Effector CD8-positive, alpha-beta T cell (primary cell): Measurements from ENCODE around the gene AKT1S1.

Experiments
- DNase-seq: peaks from one replicate; lab custom pipeline; 2025; lab: John Stamatoyannopoulos, UW

Gene AKT1S1

GRCh38 chr19:49854378-49855263 is 22.5 kb downstream of the AKT1S1 start:
- DNase-seq = no peak

DNA sequence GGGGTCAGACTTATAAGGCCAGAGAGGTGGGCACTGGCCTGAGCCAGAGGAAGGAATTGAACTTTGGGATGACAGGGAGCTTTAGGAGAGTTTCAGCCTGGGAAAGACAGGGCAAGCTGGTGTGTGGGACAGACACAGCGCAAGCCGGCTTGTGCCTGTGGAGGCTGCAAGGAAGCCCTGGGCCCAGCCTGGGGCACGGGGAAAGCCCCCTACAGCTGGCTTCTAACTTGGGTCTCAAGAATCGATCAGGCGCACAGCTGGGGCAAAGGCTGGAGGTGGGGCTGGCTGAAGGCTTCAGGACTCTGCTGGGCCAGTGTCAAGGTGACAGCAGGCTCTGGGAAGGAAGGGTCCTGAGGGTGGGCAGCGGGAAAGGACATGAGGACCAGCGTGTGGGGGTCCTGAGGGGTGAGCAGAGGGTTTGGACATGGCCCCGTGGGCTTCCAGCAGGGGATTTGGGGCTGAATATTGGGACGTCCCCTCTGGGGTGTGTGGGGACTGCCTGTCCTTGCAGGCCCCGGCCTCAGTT is 23.2 kb downstream of the AKT1S1 start:
- DNase-seq = no peak

DNA sequence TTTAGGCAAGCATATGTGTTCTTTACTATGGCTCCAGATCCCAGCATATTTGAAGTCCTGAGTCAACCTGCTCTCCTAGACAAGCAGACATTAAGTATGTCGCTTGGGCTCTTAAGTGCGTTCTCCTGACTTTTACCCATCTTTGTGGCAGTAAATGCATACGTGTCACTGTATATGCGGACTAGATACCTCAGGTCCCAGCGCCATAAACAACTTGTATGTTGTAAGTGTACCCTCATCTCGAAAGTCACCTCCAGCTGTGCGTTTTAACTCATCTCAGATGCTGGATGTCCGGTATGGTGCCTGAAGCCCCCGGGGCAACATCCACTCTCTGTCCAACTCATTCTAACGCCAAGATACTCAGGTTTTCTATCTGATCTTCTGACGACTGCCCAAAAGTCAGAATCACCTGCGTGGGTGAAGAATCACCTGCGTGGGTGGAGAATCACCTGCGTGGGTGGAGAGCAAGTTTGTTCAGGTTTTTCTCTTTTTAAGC is 24.5 kb downstream of the AKT1S1 start:
- no peak for DNase-seq

DNA sequence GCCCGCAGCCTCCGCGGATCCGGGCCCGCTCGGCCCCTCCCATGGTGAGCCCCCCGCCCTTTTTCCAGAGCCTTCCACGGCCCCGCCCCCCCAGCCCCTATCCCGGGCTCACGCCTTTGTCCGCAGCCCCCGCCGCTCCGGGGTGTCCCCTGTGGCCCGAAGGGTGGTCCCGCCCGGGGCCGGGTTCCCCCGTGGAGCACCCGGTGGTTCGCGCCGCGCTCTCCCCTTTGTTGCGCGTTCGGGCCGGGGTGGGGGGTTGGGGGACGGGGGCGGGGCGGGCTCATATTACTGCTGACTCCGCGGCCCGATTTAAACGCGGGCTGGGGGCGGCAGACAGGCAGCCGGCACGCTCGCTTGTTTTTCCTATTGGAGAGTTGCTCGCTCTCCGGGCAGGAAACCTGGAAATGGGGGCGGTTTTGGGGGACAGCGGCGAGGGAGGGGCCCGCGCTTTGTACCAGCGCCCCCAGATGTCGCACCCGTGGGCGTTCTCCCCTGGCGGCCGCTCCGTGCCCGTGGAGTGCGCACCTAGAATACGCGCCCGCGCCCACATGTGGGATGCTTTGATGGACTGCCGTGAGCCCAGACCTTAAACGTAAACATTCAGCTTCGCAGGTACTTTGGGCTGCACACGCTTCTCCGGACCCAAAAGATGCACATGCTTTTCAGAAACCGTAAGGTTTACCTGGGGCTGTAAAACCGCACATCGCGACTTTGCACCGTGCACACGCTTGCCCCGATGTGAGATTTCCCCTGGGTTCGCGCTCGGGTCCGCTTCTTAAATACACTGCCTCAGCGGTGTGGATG is 25.5 kb downstream of the AKT1S1 start:
- DNase-seq = peak; percentile 30

DNA sequence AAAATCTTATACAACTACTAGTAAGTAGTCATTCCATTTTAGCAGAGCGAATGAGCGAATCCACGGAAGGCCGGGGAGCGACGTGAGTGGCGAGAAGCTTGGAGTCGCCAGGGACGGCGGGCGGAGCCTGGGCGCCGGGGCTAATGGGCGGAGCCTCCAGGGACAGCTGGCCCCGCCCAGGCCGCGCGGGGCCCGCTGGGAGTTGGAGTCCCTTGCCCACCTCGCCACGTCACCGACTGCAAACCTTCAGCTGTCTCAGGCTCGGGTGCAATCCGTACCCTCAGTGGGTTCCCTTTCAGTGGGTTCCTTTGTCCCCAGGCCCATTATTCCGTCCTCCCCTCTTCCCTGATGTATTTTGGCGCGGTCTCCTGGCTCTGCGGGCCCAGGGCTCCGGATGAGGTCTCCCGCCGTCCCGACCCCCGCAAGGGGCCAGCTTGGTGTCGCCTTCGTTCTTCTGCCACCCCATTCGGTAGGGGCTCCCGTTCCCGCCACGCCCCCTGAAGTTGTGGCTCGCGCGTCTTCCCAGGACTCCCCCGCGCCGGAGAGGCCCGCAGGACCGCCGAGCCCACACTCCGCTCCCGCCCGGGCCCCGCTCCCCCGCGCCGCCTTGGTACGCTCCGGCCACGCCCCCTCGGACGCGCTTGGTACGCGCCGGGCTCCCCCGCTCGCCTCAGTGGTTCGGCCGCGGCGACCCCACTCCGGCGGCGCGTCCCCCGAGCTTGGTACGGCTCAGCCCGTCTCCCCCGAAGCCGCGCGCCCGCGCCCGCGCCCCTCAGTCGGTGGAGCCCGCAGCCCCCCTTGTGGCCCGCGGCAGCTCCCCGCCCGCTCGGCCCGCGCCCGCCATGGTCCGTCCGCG is 26.4 kb downstream of the AKT1S1 start, which contains the start of gene PTOV1:
TSS of gene PTOV1 (plus strand) at position 673 of the 856 bp plus-strand sequence.
- peak; percentile 80 for DNase-seq

- no peak for DNase-seq
Observed at GRCh38 chr19:49850221-49850486, 27.0 kb downstream of the AKT1S1 start.

- DNase-seq = no peak
Observed at GRCh38 chr19:49849433-49850220, 27.5 kb downstream of the AKT1S1 start.

- DNase-seq = no peak
Observed at GRCh38 chr19:49848938-49849337, 28.2 kb downstream of the AKT1S1 start.

GRCh38 chr19:49847731-49848696 is 29.1 kb downstream of the AKT1S1 start:
- no peak for DNase-seq

DNA sequence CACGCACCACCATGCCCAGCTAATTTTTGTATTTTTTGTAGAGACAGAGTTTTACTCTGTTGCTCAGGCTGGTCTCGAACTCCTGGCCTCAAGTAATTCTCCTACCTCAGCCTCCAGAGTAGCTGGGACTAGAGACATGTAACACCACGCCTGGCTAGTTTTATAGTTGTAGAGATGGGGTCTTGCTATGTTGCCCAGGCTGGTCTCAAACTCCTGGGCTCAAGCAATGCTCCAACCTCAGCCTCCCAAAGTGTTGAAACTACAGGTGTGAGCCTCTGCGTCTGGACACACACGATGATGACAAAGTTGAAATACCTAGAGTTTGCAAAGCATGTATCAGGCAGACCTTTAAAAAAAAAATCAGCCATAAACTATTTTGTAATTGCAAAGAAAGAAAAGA is 30.7 kb downstream of the AKT1S1 start:
- no peak for DNase-seq

- no peak for DNase-seq
Observed at GRCh38 chr19:49845414-49845813, 31.7 kb downstream of the AKT1S1 start.

DNA sequence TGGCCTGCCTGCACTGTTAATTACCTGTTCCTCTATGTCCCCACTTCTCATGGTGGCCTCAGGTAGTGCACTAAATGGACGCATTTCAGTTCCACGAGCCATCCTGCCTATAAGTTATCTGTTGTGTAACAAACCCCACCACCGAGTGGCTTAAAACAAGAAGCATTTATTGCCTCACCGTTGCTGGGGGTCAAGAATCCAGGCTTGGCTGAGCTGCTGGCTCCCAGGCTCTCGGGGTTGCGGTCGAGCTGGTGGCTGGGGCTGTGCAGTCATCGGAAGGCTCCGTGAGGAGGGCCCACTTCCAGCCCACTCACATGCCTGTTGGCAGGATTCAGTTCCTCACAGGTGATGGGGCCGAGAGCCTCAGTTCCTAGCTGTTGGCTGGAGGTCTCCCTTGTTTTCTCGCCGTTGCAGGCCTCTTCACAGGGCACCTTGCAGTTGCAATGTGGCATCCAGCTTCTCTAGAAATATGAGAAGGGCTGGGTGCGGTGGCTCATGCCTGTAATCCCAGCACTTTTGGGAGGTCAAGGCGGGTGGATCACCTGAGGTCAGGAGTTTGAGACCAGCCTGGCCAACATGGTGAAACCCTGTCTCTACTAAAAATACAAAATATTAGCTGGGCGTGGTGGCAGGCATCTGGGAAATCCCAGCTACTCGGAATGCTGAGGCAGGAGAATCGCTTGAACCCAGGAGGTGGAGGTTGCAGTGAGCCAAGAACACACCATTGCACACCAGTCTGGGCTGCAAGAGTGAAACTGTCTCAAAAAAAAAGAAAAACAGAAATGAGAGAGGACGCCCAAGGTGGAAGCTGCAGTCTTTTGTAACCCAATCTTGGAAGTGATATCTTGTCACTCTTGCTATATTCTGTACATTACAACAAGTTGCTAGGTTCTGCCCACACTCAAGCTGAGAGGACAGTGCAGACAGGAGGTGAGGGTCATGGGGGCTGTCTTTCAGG is 32.7 kb downstream of the AKT1S1 start:
- DNase-seq = no peak

- no peak for DNase-seq
Observed at GRCh38 chr19:49843265-49843664, 33.9 kb downstream of the AKT1S1 start.

DNA sequence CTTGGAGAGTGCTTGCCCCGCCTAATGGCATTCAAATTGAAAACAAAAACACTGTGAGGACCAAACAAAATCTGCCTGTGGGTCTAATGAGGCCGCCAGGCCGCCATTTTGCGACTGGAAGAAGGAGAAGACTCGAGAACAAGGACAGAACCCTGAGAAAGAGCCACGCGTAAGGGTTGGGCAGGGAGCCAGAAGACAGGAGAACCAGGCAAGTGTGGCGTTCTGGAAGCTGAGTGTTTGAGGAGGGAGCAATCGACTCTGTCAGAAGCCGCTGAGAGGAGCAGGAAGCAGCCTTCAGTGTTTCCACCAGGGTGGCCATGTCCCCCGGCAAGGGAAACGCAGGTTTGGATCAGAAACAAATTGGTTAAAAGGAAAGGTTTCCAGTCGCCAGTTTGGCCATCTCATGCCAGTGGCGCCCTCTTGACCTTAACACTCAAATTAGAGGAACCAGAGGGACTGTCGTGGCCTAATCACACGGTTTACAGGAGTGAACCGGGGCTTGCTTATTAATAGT is 36.4 kb downstream of the AKT1S1 start:
- DNase-seq = no peak

DNA sequence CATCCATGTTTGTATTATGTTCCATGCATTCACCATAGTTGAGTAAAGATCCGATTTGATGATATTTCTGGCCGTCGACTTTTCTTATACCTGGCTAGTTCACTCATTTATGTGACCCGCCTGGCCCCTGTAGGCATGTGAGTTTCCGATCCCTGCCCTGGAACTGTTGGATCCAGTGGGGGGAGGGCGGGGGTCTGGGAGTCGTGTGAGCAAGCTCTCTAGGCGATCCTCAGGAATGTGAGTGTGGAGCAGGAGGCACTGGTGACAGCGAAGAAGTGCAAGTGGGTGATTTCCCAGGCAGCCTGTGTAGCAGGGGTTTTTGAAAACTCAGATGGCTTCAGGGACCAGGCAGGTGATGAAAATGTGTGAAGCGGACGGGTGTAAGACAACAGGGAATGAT is 36.8 kb downstream of the AKT1S1 start:
- DNase-seq = no peak

- DNase-seq = no peak
Observed at GRCh38 chr19:49839713-49840112, 37.4 kb downstream of the AKT1S1 start.

DNA sequence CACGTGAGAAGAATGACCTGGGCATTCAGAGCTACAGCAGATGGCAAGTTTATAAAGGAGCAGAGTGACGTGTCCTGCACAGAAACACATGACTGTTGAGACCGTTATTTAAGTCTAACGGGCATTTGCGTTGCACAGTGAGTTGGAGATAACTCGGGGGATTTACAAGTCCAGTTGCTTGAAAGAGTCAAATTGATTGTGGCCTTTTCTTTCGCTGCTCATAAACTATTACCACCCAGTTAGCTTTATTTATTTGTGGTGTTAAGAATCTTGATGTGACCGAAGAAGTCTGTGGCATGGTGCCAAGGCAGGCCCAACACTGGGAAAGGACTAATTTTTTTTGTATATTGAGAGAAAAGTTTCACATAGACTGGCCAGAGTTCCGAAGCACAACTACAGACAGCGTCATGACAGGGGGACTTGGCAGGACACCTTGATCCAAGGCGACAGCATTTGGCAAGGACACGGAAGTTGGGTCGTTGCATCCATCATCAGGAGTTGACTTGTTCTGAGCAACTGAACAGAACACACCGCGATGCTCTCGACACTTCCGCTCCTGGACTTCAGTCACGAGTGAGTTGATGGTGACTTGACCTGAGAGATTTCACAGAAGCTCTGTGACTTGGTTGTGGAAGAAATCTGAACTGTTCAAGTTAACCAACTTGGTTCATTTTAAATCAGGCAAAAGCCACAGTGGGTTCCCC is 38.1 kb downstream of the AKT1S1 start:
- no peak for DNase-seq

DNA sequence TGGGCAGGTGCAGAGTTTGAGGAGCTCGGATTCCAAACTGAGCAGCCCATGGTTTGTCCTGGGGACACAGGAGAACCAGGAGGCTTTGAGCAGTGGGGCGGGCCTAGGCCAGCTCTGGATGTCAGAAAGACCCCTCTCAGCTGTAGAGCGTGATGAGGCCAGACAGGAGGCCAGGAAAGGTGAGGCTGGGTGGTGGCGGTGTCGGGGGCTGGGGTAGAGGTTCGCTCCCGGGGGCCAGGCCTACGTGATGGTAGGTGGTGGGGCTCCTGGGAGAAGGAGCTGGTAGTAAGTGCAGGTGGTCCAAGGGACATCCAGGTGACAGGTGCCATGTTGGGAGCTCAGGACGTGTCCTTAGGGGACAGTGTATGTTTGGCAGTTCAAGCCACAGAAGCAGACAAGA is 39.7 kb downstream of the AKT1S1 start:
- no peak for DNase-seq
